Astrocyte (in vitro differentiated cells and primary cell): Measurements from ENCODE around the gene NDFIP2. TPM values are rescaled to one million over a fixed set of nuclear protein-coding genes. Genes with fewer than 3 reads are reported as not detected.

ENCODE experiments used
- DNase-seq: peaks from one replicate; pipeline ENCODE4 v3.0.0-alpha.2; 2010; ENCODE audit warnings: low read depth
- FAIRE-seq: peaks from 2 replicates; lab custom pipeline; 2011; peaks lifted over from hg19 to GRCh38; lab: Jason Lieb, UNC
- H2AFZ ChIP-seq: 2 replicates; pipeline ENCODE4 v1.6.0; 2012; ENCODE audit warnings: low read depth, low read length, inconsistent platforms
- H3K27ac ChIP-seq: 2 replicates; pipeline ENCODE4 v1.5.1; 2011; ENCODE audit warnings: low read depth, low read length, inconsistent platforms
- H3K27me3 ChIP-seq: 2 replicates; pipeline ENCODE4 v1.6.0; 2011; ENCODE audit warnings: low read length, inconsistent platforms; ENCODE audit not compliant: insufficient read depth
- H3K36me3 ChIP-seq: 2 replicates; pipeline ENCODE4 v1.5.1; 2011; ENCODE audit warnings: low read length, inconsistent platforms; ENCODE audit not compliant: insufficient read depth
- H3K4me1 ChIP-seq: 2 replicates; pipeline ENCODE4 v1.5.1; 2011; ENCODE audit warnings: low read length, inconsistent platforms; ENCODE audit not compliant: insufficient read depth
- H3K4me2 ChIP-seq: 2 replicates; pipeline ENCODE4 v1.6.0; 2012; ENCODE audit warnings: low read length, inconsistent platforms
- H3K4me3 ChIP-seq: 2 replicates; pipeline ENCODE4 v1.5.1; 2011; ENCODE audit warnings: low read depth, mild to moderate bottlenecking, low read length, inconsistent platforms; ENCODE audit not compliant: insufficient read depth
- H3K79me2 ChIP-seq: 2 replicates; pipeline ENCODE4 v1.6.0; 2012; ENCODE audit warnings: mild to moderate bottlenecking, low read length, inconsistent platforms; ENCODE audit not compliant: insufficient read depth
- H3K9ac ChIP-seq: 2 replicates; pipeline ENCODE4 v1.6.0; 2012; ENCODE audit warnings: mild to moderate bottlenecking, low read length, inconsistent platforms
- H3K9me3 ChIP-seq: 2 replicates; pipeline ENCODE4 v1.5.1; 2012; ENCODE audit warnings: low read depth, mild to moderate bottlenecking, low read length, inconsistent platforms; ENCODE audit not compliant: insufficient read depth
- H4K20me1 ChIP-seq: 2 replicates; pipeline ENCODE4 v1.6.0; 2012; ENCODE audit warnings: low read length, inconsistent platforms; ENCODE audit not compliant: insufficient read depth
- H3K27ac Mint-ChIP-seq: one replicate; pipeline ENCODE4 v1.8.0; 2021; ENCODE audit warnings: mild to moderate bottlenecking, mixed read lengths; ENCODE audit not compliant: unreplicated experiment
- H3K27me3 Mint-ChIP-seq: one replicate; pipeline ENCODE4 v1.8.0; 2021; ENCODE audit warnings: low read depth, mixed read lengths; ENCODE audit not compliant: unreplicated experiment
- H3K36me3 Mint-ChIP-seq: one replicate; pipeline ENCODE4 v1.8.0; 2021; ENCODE audit warnings: low read depth, mixed read lengths; ENCODE audit not compliant: unreplicated experiment
- H3K4me1 Mint-ChIP-seq: one replicate; pipeline ENCODE4 v1.8.0; 2021; ENCODE audit warnings: low read depth, mixed read lengths; ENCODE audit not compliant: unreplicated experiment
- H3K4me3 Mint-ChIP-seq: one replicate; pipeline ENCODE4 v1.8.0; 2021; ENCODE audit warnings: mild to moderate bottlenecking, moderate library complexity, mixed read lengths; ENCODE audit not compliant: unreplicated experiment
- H3K9me3 Mint-ChIP-seq: one replicate; pipeline ENCODE4 v1.8.0; 2021; ENCODE audit warnings: mild to moderate bottlenecking, mixed read lengths; ENCODE audit not compliant: unreplicated experiment
- EZH2 ChIP-seq: IDR thresholded peaks from 2 replicates; pipeline ENCODE4 v1.6.1; 2012; ENCODE audit warnings: mild to moderate bottlenecking, low read length, inconsistent platforms; ENCODE audit not compliant: insufficient read depth
- total RNA-seq: library from RNA; stranded (reverse); gene quantifications from 2 replicates; pipeline ENCODE4 v1.2.1, GENCODE V29; 2021
- TF ChIP-seq, protein P1 (sequence below): IDR thresholded peaks from 2 replicates; pipeline ENCODE4 v1.5.1; 2011; ENCODE audit warnings: low read depth, mild to moderate bottlenecking, inconsistent platforms, low read length, moderate library complexity; ENCODE audit not compliant: insufficient read depth

NDFIP2 gene
- total RNA-seq, 1 donor from 2014 or later = 90.5 TPM

DNA sequence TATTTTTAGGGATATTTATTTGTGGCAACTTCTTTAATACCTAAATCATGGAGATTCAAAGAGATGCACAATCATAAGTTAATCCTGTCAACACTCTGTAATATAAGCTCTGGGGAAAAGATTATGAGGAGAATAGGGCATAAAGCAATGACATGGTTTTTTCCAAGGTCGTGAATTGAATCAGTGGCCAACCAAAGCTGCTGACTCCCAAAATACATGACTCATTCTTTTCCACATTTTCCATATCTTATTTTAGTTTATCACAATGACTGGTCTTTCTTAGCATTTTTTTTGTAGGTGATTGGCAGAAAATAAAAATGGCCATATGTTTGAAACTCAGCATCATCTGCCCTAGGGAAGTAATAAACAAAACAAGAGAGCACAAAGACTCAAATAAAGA, 46.4 kb upstream of the NDFIP2 start:
- no peak overlapping the region for H2AFZ ChIP-seq
- H3K4me2 ChIP-seq = peak overlapping the region; percentile 3
- H3K9me3 ChIP-seq = no peaks in the 10 kb centered on the region
- Mint-ChIP-seq H3K36me3 (no peaks in the 10 kb centered on the region), H3K27me3 (no peaks in the 10 kb centered on the region), H3K4me1 (peaks cover 12% of the 10 kb centered on the region), H3K4me3 (no peak overlapping the region), H3K27ac (no peak overlapping the region), H3K9me3 (no peaks in the 10 kb centered on the region)
- DNase-seq = peak; percentile 59
- H3K4me3 ChIP-seq = no peak overlapping the region
- no peaks in the 10 kb centered on the region for H4K20me1 ChIP-seq
- no peaks in the 10 kb centered on the region for H3K79me2 ChIP-seq
- H3K4me1 ChIP-seq = no peaks in the 10 kb centered on the region
- H3K27me3 ChIP-seq = no peaks in the 10 kb centered on the region
- TF ChIP-seq, protein P1, sequence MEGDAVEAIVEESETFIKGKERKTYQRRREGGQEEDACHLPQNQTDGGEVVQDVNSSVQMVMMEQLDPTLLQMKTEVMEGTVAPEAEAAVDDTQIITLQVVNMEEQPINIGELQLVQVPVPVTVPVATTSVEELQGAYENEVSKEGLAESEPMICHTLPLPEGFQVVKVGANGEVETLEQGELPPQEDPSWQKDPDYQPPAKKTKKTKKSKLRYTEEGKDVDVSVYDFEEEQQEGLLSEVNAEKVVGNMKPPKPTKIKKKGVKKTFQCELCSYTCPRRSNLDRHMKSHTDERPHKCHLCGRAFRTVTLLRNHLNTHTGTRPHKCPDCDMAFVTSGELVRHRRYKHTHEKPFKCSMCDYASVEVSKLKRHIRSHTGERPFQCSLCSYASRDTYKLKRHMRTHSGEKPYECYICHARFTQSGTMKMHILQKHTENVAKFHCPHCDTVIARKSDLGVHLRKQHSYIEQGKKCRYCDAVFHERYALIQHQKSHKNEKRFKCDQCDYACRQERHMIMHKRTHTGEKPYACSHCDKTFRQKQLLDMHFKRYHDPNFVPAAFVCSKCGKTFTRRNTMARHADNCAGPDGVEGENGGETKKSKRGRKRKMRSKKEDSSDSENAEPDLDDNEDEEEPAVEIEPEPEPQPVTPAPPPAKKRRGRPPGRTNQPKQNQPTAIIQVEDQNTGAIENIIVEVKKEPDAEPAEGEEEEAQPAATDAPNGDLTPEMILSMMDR = no peak
- TF ChIP-seq EZH2 = no peak
- FAIRE-seq = peak; percentile 76
- H3K9ac ChIP-seq = no peak overlapping the region
- no peaks in the 10 kb centered on the region for H3K36me3 ChIP-seq
- H3K27ac ChIP-seq = peak overlapping the region; percentile 52

GRCh38 chr13:79435561-79435990, 45.4 kb upstream of the NDFIP2 start:
- no peak overlapping the region for H2AFZ ChIP-seq
- peak overlapping the region; percentile 34 for H3K4me2 ChIP-seq
- H3K9me3 ChIP-seq = no peaks in the 10 kb centered on the region
- no peaks in the 10 kb centered on the region for H3K36me3 ChIP-seq
- no peak overlapping the region for H3K9ac ChIP-seq
- H3K36me3 Mint-ChIP-seq = no peaks in the 10 kb centered on the region
- H3K4me3 ChIP-seq = no peak overlapping the region
- TF ChIP-seq, protein P1 = no peak
- TF ChIP-seq EZH2 = no peak
- no peaks in the 10 kb centered on the region for H3K9me3 Mint-ChIP-seq
- peak; percentile 79 for DNase-seq
- no peak overlapping the region for H3K4me3 Mint-ChIP-seq
- no peaks in the 10 kb centered on the region for H3K27me3 ChIP-seq
- H3K27me3 Mint-ChIP-seq = no peaks in the 10 kb centered on the region
- H3K4me1 ChIP-seq = no peaks in the 10 kb centered on the region
- peak; percentile 67 for FAIRE-seq
- peak overlapping the region; percentile 60 for H3K27ac Mint-ChIP-seq
- peak overlapping the region; percentile 52 for H3K27ac ChIP-seq
- no peaks in the 10 kb centered on the region for H4K20me1 ChIP-seq
- no peaks in the 10 kb centered on the region for H3K79me2 ChIP-seq
- peaks cover 12% of the 10 kb centered on the region for H3K4me1 Mint-ChIP-seq

DNA sequence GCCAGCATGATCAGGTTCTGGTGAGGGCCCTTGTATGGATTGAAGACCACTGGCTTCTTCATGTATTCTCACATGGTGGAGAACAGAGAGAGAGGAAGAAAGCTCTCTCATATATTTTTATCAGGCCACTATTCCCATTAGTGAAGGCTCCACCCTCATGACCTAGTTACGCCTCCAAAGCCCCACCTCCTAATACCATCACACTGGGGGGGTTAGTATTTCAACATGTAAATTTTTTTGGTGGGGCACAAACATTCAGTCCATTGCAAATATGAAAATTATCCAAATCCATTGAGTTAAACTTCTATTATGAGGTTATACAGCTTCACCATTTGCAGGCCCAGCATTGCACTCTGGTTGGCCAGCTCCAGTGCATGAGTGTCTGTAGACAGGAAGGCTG, 41.7 kb upstream of the NDFIP2 start:
- H3K27ac ChIP-seq = no peak overlapping the region
- Mint-ChIP-seq H3K9me3 (no peaks in the 10 kb centered on the region), H3K4me1 (peaks cover 12% of the 10 kb centered on the region), H3K27ac (no peak overlapping the region), H3K36me3 (no peaks in the 10 kb centered on the region), H3K4me3 (no peak overlapping the region), H3K27me3 (no peaks in the 10 kb centered on the region)
- H3K9me3 ChIP-seq = no peaks in the 10 kb centered on the region
- no peak overlapping the region for H3K4me2 ChIP-seq
- H4K20me1 ChIP-seq = no peaks in the 10 kb centered on the region
- no peak for FAIRE-seq
- H3K4me1 ChIP-seq = no peaks in the 10 kb centered on the region
- H3K36me3 ChIP-seq = no peaks in the 10 kb centered on the region
- H3K79me2 ChIP-seq = no peaks in the 10 kb centered on the region
- no peak overlapping the region for H3K9ac ChIP-seq
- H3K27me3 ChIP-seq = no peaks in the 10 kb centered on the region
- no peak overlapping the region for H2AFZ ChIP-seq
- no peak for TF ChIP-seq EZH2
- TF ChIP-seq, protein P1 = no peak
- H3K4me3 ChIP-seq = no peak overlapping the region
- DNase-seq = no peak
